HEK293 (cell line): ENCODE measurements around the gene CD86.

Source experiments
- CTCF ChIA-PET: fragments of 350-600 bp; formaldehyde crosslinking; extraction: SDS; loops from one replicate; lab custom pipeline; 2021; ENCODE audit warnings: antibody characterized with exemption; lab: Yijun Ruan, JAX
- POLR2A ChIA-PET: fragments of 300-600 bp; formaldehyde crosslinking; extraction: SDS; loops from one replicate; lab custom pipeline; 2020; ENCODE audit warnings: antibody characterized with exemption, inconsistent platforms; lab: Yijun Ruan, JAX
- H3K27ac ChIP-seq: fragments of 200-500 bp; sonication (Bioruptor generic); 2 replicates; pipeline ENCODE4 v1.5.1; 2014; ENCODE audit warnings: low read depth, low read length, control low read depth, inconsistent platforms; ENCODE audit errors: extremely low read depth
- H3K36me3 ChIP-seq, 2 experiments: fragments of 200-500 bp in 1 of 2; sonication (Bioruptor generic) in 1 of 2; 1 replicate in 1 of 2; 2 replicates in 1 of 2; pipeline ENCODE4 v1.5.1; 2014 to 2017; ENCODE audit warnings: inconsistent platforms in 2 of 2, low read length in 2 of 2; ENCODE audit not compliant: control insufficient read depth in 2 of 2, insufficient read depth in 1 of 2
- H3K4me1 ChIP-seq: fragments of 200-500 bp; sonication (Bioruptor generic); 2 replicates; pipeline ENCODE4 v1.5.1; 2014; ENCODE audit warnings: mild to moderate bottlenecking, low read length, inconsistent platforms; ENCODE audit not compliant: control insufficient read depth, insufficient read depth
- H3K4me3 ChIP-seq: 2 replicates; pipeline ENCODE4 v1.5.1; 2011; ENCODE audit warnings: low read depth, mild to moderate bottlenecking, control low read depth, low read length, moderate library complexity
- H3K9me3 ChIP-seq: fragments of 200-500 bp; sonication (Bioruptor generic); 2 replicates; pipeline ENCODE4 v1.5.1; 2014; ENCODE audit warnings: low read depth, low read length, inconsistent platforms; ENCODE audit not compliant: control insufficient read depth, insufficient read depth
- AEBP2 ChIP-seq: fragments of 450-650 bp; formaldehyde crosslinking; IDR thresholded peaks from 2 replicates; pipeline ENCODE4 v1.5.1; 2016; ENCODE audit warnings: missing biosample characterization, missing genetic modification characterization, borderline replicate concordance
- GFI1B ChIP-seq: fragments of 450-650 bp; formaldehyde crosslinking; IDR thresholded peaks from 2 replicates; pipeline ENCODE4 v1.5.1; 2016; ENCODE audit warnings: missing biosample characterization, missing genetic modification characterization
- HIC1 ChIP-seq: fragments of 450-650 bp; formaldehyde crosslinking; IDR thresholded peaks from 2 replicates; pipeline ENCODE4 v1.5.1; 2016; ENCODE audit warnings: missing biosample characterization, missing genetic modification characterization
- OVOL3 ChIP-seq: fragments of 450-650 bp; formaldehyde crosslinking; IDR thresholded peaks from 2 replicates; pipeline ENCODE4 v1.5.1; 2016; ENCODE audit warnings: missing biosample characterization, missing genetic modification characterization
- PRDM10 ChIP-seq: fragments of 450-650 bp; formaldehyde crosslinking; IDR thresholded peaks from 2 replicates; pipeline ENCODE4 v1.5.1; 2016; ENCODE audit warnings: missing biosample characterization, missing genetic modification characterization
- ZBTB11 ChIP-seq: fragments of 450-650 bp; formaldehyde crosslinking; conservative IDR thresholded peaks from 2 replicates; pipeline ENCODE4 v1.5.1; 2016; ENCODE audit warnings: low read depth, missing biosample characterization, missing genetic modification characterization
- ZFP37 ChIP-seq: fragments of 450-650 bp; formaldehyde crosslinking; IDR thresholded peaks from 2 replicates; pipeline ENCODE4 v1.5.1; 2016; ENCODE audit warnings: missing biosample characterization, missing genetic modification characterization
- ZNF148 ChIP-seq: fragments of 450-650 bp; formaldehyde crosslinking; IDR thresholded peaks from 2 replicates; pipeline ENCODE4 v1.5.0; 2017; ENCODE audit warnings: missing biosample characterization, missing genetic modification characterization, borderline replicate concordance
- ZNF24 ChIP-seq: fragments of 450-650 bp; formaldehyde crosslinking; IDR thresholded peaks from 2 replicates; pipeline ENCODE4 v1.5.1; 2016; ENCODE audit warnings: missing biosample characterization, missing genetic modification characterization
- ZNF311 ChIP-seq: fragments of 450-650 bp; formaldehyde crosslinking; IDR thresholded peaks from 2 replicates; pipeline ENCODE4 v1.5.1; 2017; ENCODE audit warnings: missing biosample characterization, missing genetic modification characterization, borderline replicate concordance
- ZNF404 ChIP-seq: fragments of 450-650 bp; formaldehyde crosslinking; IDR thresholded peaks from 2 replicates; pipeline ENCODE4 v1.5.1; 2017; ENCODE audit warnings: missing biosample characterization, missing genetic modification characterization
- ZNF449 ChIP-seq: fragments of 450-650 bp; formaldehyde crosslinking; IDR thresholded peaks from 2 replicates; pipeline ENCODE4 v1.5.1; 2017; ENCODE audit warnings: missing biosample characterization, mild to moderate bottlenecking, missing genetic modification characterization, moderate library complexity
- ZNF501 ChIP-seq: fragments of 450-650 bp; formaldehyde crosslinking; IDR thresholded peaks from 2 replicates; pipeline ENCODE4 v1.5.1; 2016; ENCODE audit warnings: missing biosample characterization, missing genetic modification characterization
- ZNF529 ChIP-seq: fragments of 450-650 bp; formaldehyde crosslinking; IDR thresholded peaks from 2 replicates; pipeline ENCODE4 v1.5.1; 2017; ENCODE audit warnings: missing genetic modification characterization, missing biosample characterization; ENCODE audit not compliant: insufficient replicate concordance
- ZNF544 ChIP-seq: fragments of 450-650 bp; formaldehyde crosslinking; IDR thresholded peaks from 2 replicates; pipeline ENCODE4 v1.5.0; 2017; ENCODE audit warnings: missing biosample characterization, missing genetic modification characterization
- ZNF549 ChIP-seq: fragments of 450-650 bp; IDR thresholded peaks from 2 replicates; pipeline ENCODE4 v1.5.1; 2018; ENCODE audit warnings: missing biosample characterization, missing genetic modification characterization, mild to moderate bottlenecking, inconsistent platforms, moderate library complexity
- ZNF580 ChIP-seq: fragments of 450-650 bp; formaldehyde crosslinking; IDR thresholded peaks from 2 replicates; pipeline ENCODE4 v1.5.1; 2016; ENCODE audit warnings: missing biosample characterization, missing genetic modification characterization
- ZNF707 ChIP-seq: fragments of 450-650 bp; formaldehyde crosslinking; IDR thresholded peaks from 2 replicates; pipeline ENCODE4 v1.5.1; 2016; ENCODE audit warnings: missing biosample characterization, missing genetic modification characterization
- ZNF776 ChIP-seq: fragments of 450-650 bp; formaldehyde crosslinking; IDR thresholded peaks from 2 replicates; pipeline ENCODE4 v1.5.0; 2017; ENCODE audit warnings: missing biosample characterization, missing genetic modification characterization, borderline replicate concordance

CD86 gene

GRCh38 chr3:122060040-122060698 is 5.0 kb downstream of the CD86 start:
- POLR2A ChIA-PET = no interaction called here
- CTCF ChIA-PET = no interaction called here
- H3K27ac ChIP-seq = no peak overlapping the region
- no peak overlapping the region for H3K4me3 ChIP-seq
- no peaks in the 10 kb centered on the region for H3K36me3 ChIP-seq
- no peaks in the 10 kb centered on the region for H3K4me1 ChIP-seq
- H3K9me3 ChIP-seq = no peaks in the 10 kb centered on the region
- TF ChIP-seq ZNF549 (tag by site-specific recombination) = no peak
- no peak for TF ChIP-seq ZNF544 (tag by site-specific recombination)
- TF ChIP-seq PRDM10 (tag by site-specific recombination) = no peak
- no peak for TF ChIP-seq ZBTB11 (tag by site-specific recombination)
- no peak for TF ChIP-seq ZNF776
- no peak for TF ChIP-seq ZNF501 (tag by site-specific recombination)
- TF ChIP-seq ZNF529 (tag by site-specific recombination) = no peak
- no peak for TF ChIP-seq ZFP37 (tag by site-specific recombination)
- TF ChIP-seq ZNF24 (tag by site-specific recombination) = no peak
- TF ChIP-seq AEBP2 (tag by site-specific recombination) = no peak

- CTCF ChIA-PET = interaction anchor here (0.7 kb wide), 1 partner anchor 240 kb away, joined by 3 read pairs; no protein-coding TSS in a partner anchor
- no peak for TF ChIP-seq ZNF449 (tag by site-specific recombination)
- TF ChIP-seq ZNF707 (tag by site-specific recombination) = no peak
- no peak for TF ChIP-seq OVOL3
- TF ChIP-seq ZNF148 (tag by site-specific recombination) = no peak
- no peak for TF ChIP-seq ZNF404
- TF ChIP-seq GFI1B = no peak
- TF ChIP-seq ZNF580 (tag by site-specific recombination) = no peak
- TF ChIP-seq HIC1 (tag by site-specific recombination) = no peak
- TF ChIP-seq ZNF311 = no peak
- TF ChIP-seq, all 188 proteins: peak for 0
- H3K27ac ChIP-seq = no peak overlapping the region
- no peaks in the 10 kb centered on the region for H3K9me3 ChIP-seq
- H3K4me1 ChIP-seq = no peaks in the 10 kb centered on the region
- POLR2A ChIA-PET = no interaction called here
- H3K4me3 ChIP-seq = no peak overlapping the region
- no peaks in the 10 kb centered on the region for H3K36me3 ChIP-seq
These were observed 8.7 kb downstream of the CD86 start for GRCh38 chr3:122063908-122064307.
